HS-27A (cell line): ENCODE data around the gene KLK12.

Experiments used
- DNase-seq: peaks from one replicate; pipeline ENCODE4 v3.0.0-alpha.2; 2012; ENCODE audit warnings: low read depth, missing footprints

Gene KLK12, protein sequence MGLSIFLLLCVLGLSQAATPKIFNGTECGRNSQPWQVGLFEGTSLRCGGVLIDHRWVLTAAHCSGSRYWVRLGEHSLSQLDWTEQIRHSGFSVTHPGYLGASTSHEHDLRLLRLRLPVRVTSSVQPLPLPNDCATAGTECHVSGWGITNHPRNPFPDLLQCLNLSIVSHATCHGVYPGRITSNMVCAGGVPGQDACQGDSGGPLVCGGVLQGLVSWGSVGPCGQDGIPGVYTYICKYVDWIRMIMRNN

DNA sequence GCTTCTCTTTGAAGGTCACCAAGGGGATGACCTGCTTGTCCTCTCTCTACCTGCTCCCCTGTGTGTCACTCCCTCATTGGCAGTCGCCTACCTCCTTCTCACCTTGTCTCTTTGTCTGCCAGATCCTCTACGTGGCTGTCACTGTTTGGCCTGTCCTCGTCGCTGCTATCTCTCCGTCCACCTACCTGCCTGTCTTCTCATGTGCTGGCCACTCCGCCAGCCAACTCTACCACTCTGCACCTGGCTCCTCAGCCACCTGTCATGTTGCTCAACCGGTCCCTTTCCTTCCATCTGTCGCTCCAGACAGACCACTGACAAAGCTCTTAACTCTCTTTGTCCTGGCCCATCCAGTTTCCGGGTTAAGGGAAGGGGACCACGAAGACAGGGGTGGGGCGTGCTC lies at the start of gene KLK12:
KLK12 (minus strand) TSS at position 299 of the 400 bp plus-strand sequence. CDS start 381 bp downstream, outside the sequence.
- DNase-seq = no peak

- DNase-seq = no peak
Observed at GRCh38 chr19:51084505-51084904, 49.7 kb upstream of the KLK12 start.

GRCh38 chr19:51083783-51084182 lies 49.0 kb upstream of the KLK12 start:
- DNase-seq = no peak

DNA sequence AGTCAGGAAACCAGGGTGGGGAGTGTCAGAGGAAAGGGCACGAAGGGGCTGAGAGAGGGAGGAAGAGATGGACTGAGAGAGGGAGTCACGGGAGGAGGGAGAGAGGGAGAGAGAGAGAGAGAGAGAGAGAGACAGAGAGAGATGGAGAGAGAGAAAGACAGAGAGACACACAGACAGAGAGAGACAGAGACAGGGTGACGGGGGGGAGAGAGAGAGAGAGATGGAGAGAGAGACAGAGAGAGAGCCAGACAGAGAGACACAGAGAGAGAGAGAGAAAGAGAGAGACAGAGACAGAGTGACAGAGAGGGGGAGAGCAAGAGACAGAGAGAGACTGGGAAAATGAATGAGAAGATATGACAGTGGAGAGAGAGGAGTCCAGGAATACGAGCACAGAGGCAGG lies 48.4 kb upstream of the KLK12 start:
- no peak for DNase-seq

DNA sequence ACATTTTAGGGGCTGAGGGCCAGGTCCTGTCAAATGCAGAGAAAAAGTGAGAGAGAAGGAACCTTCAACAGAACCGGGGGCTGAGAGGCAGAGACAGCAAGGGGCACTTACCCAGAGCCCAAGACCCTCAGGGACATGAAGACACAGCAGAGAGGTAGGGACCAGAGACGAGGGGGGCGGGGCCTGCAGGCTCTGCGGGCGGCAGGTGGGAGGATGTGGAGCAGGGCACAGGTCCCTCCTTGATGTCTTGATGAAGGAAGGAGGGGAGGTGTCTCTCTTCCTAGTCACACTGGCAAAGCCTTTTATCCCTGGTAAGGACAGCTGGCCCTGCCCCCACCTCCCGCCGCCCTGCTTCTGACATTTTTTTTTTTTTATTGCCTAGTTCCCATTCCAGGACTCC lies 47.8 kb upstream of the KLK12 start, which contains the start of gene KLK14:
KLK14 (minus strand) TSS at position 277 of the 400 bp plus-strand sequence; CDS start at position 4, 273 bp downstream.
- DNase-seq = no peak

DNA sequence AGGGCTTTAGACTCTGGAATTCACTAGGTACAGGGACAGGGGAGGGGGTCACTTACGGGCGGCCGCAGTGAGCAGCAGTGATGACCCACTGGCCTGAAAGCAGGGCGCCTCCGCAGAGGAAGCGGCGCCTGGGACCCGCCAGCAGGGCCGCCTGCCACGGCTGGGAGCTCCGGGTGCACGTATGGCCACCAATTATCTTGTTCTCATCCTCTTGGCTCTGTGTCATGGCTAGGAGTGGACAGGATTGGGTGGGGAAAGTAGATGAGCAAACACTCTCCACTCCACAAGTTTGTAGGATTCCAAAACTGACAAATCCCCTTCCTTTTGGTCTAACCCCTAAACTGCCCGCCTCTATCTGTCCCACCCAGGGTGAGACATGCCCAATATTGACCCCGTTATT lies 46.7 kb upstream of the KLK12 start:
- DNase-seq = no peak

- no peak for DNase-seq
Observed at GRCh38 chr19:51079481-51080110, 44.8 kb upstream of the KLK12 start.

DNA sequence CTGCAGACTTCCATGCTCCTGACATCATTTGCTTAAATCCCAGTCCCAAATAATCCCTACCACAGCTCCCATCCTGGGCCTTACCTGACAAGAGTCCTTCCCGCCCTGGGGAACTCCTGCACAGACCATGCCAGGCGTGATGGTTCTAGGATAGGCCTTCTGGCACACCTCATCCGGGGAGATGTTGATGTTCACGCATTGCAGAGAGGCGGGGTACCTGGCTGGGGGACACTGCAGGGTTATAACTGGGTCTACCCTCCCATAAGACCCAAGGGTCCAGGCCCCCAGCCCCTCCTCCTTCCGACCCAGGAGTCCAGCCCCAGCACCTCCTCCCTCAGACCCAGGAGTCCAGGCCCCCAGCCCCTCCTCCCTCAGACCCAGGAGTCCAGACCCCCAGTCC lies 43.9 kb upstream of the KLK12 start:
- DNase-seq = no peak

DNA sequence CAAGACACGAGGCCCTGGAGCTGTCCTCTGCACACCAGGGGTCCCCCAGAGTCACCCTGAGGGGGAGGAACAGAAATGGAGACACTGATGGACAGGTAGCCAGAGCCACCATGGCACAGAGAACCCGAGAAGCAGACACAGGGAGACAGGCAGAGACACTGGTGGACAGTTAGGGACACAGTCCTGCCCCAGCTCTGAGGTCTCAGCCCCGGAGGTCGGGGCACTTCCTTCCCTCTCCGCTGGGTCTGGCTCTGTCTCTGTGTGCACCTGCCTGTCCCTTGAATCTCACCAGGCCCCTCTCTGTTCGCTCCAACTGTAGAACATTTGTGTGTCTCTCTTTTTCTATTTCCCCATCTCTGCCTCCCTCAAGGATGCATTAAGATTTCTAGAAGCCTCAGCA lies 43.3 kb upstream of the KLK12 start:
- DNase-seq = no peak

DNA sequence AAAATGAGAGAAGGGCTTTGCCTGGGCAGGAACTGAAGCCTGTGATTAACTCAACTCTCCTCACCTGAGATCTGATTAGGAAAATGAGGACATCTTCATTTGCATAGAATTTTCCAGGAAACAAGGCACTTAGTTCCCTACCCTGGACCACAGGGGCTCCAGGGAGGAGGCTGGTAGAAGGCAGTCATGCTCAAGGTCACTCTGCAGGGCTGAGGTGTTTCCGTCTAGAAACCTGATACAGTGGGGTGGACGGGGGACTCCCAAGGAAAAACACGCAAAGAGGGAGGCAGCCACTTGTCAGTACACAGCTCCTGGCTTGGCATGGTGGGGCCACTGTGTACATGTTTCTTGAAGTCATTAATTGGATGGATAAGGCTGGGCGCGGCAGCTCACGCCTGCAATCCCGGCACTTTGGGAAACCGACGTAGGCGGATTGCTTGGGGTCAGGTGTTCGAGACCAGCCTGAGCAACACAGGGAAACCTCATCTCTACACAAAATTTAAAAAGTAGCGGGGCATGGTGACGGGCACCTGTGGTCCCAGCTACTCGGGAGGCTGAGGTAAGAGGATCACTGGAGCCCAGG lies 41.9 kb upstream of the KLK12 start:
- no peak for DNase-seq

GRCh38 chr19:51075998-51076397 lies 41.2 kb upstream of the KLK12 start:
- no peak for DNase-seq

DNA sequence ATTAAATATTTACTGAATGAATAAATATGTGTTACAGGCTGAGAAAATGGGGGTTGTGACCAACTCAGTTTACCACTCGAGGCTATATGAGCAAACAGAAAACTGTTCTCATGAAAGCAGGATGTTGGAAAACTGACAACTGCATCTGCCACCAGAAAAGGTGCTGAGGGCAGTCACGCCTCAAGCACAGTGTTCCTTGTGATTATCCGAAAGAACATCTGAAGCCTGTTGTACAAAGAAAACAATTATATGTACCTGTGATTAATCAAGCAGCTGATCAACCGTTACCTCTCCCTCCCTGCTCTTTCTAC lies 36.2 kb upstream of the KLK12 start:
- no peak for DNase-seq

- no peak for DNase-seq
Observed at GRCh38 chr19:51070334-51071094, 35.7 kb upstream of the KLK12 start.

- no peak for DNase-seq
Observed at GRCh38 chr19:51066393-51067186, 31.8 kb upstream of the KLK12 start.

- no peak for DNase-seq
Observed at GRCh38 chr19:51065221-51065960, 30.6 kb upstream of the KLK12 start.

DNA sequence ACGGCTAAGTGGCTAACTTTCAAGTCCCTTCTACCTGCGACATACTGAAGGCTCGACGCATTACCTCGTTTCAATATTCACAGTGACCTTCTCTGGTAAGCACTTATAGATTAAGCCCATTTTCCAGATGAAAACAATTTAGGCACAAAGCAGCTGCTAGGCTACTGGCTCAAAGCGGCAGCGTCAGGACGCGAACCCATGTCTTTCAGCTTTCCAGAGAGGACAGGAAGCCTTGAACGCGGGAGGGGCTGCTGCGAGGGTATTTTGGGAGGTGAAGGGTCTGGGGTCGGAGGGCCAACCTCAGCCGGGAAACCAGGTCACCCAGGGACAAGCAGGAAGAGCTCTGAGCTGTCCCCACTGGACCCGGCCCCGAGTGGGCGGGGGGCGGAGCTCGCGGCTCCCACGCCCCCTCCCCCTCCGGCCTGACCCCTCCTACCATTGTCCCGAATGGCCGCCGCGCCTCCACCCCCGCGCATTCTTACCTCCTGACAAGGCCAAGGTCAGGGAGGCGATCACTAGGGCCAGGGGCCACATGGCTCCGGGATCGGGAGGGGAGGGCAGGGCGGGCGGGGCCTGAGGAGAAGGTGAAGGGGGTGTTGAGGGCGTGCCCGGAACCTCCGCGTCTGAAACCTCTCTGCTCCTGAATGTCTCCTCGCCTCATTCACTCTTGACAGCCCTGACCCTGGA lies 29.9 kb upstream of the KLK12 start, which contains the start of gene KLK13:
KLK13 (minus strand) TSS at position 559 of the 687 bp plus-strand sequence; CDS start at position 534, 25 bp downstream.
- no peak for DNase-seq

- DNase-seq = no peak
Observed at GRCh38 chr19:51063664-51064063, 28.9 kb upstream of the KLK12 start.

- no peak for DNase-seq
Observed at GRCh38 chr19:51060973-51061372, 26.2 kb upstream of the KLK12 start.

DNA sequence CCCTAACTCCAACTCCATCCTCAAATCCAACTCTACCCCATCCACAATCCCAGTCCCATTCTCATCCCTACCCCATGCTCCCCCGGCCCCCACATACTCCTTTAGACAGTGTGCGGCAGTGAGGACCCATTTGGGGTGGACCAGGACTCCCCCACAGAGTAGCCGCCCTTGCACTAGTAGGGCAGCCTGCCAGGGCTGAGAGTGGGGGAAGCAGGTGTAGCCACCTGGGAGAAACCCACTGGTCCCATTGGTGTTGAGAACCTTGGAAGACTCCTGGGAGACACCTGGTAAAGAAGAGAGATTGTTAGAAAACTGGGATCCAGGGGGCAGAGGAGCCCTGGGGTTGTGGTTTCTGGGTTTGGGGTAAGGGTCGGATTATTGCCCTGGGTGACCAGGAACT lies 25.5 kb upstream of the KLK12 start:
- no peak for DNase-seq

GRCh38 chr19:51059715-51060114 lies 24.9 kb upstream of the KLK12 start:
- DNase-seq = no peak

- no peak for DNase-seq
Observed at GRCh38 chr19:51055866-51056265, 21.1 kb upstream of the KLK12 start.
